Endothelial cell of umbilical vein (primary cell): ENCODE measurements around the gene HAUS5.

Source experiments
- EZH2 ChIP-seq: IDR thresholded peaks from 2 replicates; pipeline ENCODE4 v1.6.1; 2012; ENCODE audit warnings: borderline replicate concordance, low read depth, mild to moderate bottlenecking, moderate library complexity, low read length, inconsistent platforms; ENCODE audit not compliant: severe bottlenecking
- GATA2 ChIP-seq: IDR thresholded peaks from 2 replicates; pipeline ENCODE4 v1.7.0; 2011; ENCODE audit warnings: low read depth, mild to moderate bottlenecking, moderate library complexity, mixed read lengths, low read length; ENCODE audit not compliant: insufficient read length, insufficient read depth
- JUN ChIP-seq: IDR thresholded peaks from 2 replicates; pipeline ENCODE4 v1.6.1; 2011; ENCODE audit warnings: borderline replicate concordance, low read depth; ENCODE audit not compliant: insufficient read length, insufficient read depth
- MYC ChIP-seq: IDR thresholded peaks from one replicate; pipeline ENCODE4 v1.6.1; 2011; ENCODE audit warnings: mild to moderate bottlenecking, low read depth, low read length
- POLR2A ChIP-seq: IDR thresholded peaks from 2 replicates; pipeline ENCODE4 v1.6.1; 2012; ENCODE audit warnings: low read depth, mild to moderate bottlenecking, control low read depth, low read length
- POLR2AphosphoS5 ChIP-seq: IDR thresholded peaks from 2 replicates; pipeline ENCODE4 v1.6.1; 2012; ENCODE audit warnings: low read depth, mild to moderate bottlenecking, control low read depth, low read length, moderate library complexity; ENCODE audit not compliant: insufficient read depth
- TF ChIP-seq, protein P1 (sequence below), 2 donors: IDR thresholded peaks; 1 replicate in 1 of 2; 2 replicates in 1 of 2; pipeline ENCODE4 v1.5.1; 2011; ENCODE audit warnings: low read length in 2 of 2, mild to moderate bottlenecking in 2 of 2, moderate library complexity in 2 of 2, control low read depth in 1 of 2, inconsistent platforms in 1 of 2, low read depth in 1 of 2; ENCODE audit not compliant: insufficient read depth in 1 of 2; ENCODE audit errors: extremely low read depth in 1 of 2
- TF ChIP-seq, protein P2 (sequence below): IDR thresholded peaks from 2 replicates; pipeline ENCODE4 v1.6.1; 2011; ENCODE audit not compliant: insufficient read depth, insufficient read length

DNA sequence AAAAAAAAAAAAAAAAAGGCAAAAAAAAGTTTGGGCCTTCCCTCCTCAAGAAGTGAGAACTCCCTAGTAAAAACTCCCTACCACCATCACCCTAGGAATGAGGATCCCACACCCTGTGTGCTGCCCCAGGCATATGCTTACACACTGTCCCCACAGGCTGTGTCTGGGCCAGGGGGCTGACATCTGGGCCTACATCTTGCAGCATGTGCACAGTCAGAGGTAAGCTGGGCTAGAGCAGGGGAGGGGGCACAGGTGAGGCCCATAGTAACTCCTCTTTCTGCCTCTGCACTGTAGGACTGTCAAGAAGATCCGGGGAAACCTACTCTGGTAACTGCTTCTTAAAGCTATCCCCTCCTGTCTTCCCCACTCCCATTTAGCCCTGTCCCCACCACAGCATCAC is 1.0 kb downstream of the HAUS5 start:
- TF ChIP-seq EZH2: no peak
- TF ChIP-seq, protein P1, sequence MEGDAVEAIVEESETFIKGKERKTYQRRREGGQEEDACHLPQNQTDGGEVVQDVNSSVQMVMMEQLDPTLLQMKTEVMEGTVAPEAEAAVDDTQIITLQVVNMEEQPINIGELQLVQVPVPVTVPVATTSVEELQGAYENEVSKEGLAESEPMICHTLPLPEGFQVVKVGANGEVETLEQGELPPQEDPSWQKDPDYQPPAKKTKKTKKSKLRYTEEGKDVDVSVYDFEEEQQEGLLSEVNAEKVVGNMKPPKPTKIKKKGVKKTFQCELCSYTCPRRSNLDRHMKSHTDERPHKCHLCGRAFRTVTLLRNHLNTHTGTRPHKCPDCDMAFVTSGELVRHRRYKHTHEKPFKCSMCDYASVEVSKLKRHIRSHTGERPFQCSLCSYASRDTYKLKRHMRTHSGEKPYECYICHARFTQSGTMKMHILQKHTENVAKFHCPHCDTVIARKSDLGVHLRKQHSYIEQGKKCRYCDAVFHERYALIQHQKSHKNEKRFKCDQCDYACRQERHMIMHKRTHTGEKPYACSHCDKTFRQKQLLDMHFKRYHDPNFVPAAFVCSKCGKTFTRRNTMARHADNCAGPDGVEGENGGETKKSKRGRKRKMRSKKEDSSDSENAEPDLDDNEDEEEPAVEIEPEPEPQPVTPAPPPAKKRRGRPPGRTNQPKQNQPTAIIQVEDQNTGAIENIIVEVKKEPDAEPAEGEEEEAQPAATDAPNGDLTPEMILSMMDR (IDR thresholded peaks at IDR 0.05; ENCODE audit: extremely low read depth in 1 of 2, insufficient read depth in 1 of 2, low read depth in 1 of 2, low read length in 2 of 2): no peak
- TF ChIP-seq POLR2A: no peak
- no peak for TF ChIP-seq JUN
- TF ChIP-seq MYC: no peak
- no peak for TF ChIP-seq POLR2AphosphoS5
- TF ChIP-seq, protein P2, sequence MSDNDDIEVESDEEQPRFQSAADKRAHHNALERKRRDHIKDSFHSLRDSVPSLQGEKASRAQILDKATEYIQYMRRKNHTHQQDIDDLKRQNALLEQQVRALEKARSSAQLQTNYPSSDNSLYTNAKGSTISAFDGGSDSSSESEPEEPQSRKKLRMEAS: no peak
- TF ChIP-seq GATA2: no peak
